ENCODE data around the gene HES7. TPM values are rescaled to one million over a fixed set of nuclear protein-coding genes. Genes with fewer than 3 reads are reported as not detected.

HES7 gene
- total RNA-seq, 1 experiment from 2014 or later: 3.1 TPM

DNA sequence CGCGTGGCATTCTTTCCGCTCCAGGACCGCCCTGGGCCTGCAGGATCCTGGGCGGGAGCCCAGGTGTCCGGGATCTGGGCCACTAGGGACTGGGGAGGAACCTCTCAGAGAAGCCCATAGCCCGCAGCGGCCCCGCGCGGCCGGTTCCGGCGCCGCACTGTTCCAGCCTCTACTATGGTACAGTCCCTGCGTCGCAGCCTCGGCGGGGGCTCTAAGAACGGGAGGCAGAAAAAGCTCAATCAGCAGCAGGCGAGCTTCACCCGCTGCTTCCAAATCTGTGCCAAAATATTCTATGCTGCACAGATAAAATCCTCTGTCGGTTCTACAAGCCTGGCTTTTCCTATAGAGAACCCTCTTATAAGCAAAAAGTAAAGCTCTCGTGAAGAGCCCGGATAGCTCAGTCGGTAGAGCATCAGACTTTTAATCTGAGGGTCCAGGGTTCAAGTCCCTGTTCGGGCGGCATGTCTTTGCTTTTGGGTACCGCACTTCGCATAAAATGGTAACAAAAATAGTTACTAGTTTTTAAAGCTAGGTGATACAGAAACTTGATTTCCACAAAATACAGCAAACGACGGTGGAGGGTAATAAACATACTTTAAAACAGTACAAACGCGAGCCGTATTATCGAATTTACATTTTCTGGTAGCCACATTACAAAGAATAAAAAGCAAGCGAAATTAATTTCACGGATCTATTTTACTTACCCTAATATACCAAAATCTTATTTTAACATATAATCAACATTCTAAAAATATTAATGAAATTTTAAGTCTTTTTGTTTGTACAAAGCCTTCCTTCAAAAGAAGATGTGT, 4.9 kb downstream of the HES7 start:
- Mint-ChIP-seq H3K4me1 (peaks cover 9% of the 10 kb centered on the region), H3K27me3 (ENCODE audit: low read depth) (peaks cover 73% of the 10 kb centered on the region), H3K36me3 (no peaks in the 10 kb centered on the region), H3K9me3 (no peaks in the 10 kb centered on the region), H3K4me3 (peak overlapping the region; percentile 85), H3K27ac (0 out of 2 replicates have a peak overlapping the region, but pooled peaks have one; percentile 69)
- ATAC-seq (peak; percentile 44), DNase-seq (ENCODE audit: low spot score) (peak; percentile 91)
- TF ChIP-seq, protein P1, sequence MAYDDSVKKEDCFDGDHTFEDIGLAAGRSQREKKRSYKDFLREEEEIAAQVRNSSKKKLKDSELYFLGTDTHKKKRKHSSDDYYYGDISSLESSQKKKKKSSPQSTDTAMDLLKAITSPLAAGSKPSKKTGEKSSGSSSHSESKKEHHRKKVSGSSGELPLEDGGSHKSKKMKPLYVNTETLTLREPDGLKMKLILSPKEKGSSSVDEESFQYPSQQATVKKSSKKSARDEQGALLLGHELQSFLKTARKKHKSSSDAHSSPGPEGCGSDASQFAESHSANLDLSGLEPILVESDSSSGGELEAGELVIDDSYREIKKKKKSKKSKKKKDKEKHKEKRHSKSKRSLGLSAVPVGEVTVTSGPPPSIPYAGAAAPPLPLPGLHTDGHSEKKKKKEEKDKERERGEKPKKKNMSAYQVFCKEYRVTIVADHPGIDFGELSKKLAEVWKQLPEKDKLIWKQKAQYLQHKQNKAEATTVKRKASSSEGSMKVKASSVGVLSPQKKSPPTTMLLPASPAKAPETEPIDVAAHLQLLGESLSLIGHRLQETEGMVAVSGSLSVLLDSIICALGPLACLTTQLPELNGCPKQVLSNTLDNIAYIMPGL (CRISPR knock-in tag; IDR thresholded peaks at IDR 0.05): peak; percentile 83
- TF ChIP-seq HMGA2 (CRISPR knock-in tag; IDR thresholded peaks at IDR 0.05) (peak; percentile 8; the same call in 1 of the 2 replicates), SMAD4 (CRISPR knock-in tag; IDR thresholded peaks at IDR 0.05) (no peak), ZNF396 (CRISPR knock-in tag; IDR thresholded peaks at IDR 0.05; ENCODE audit: borderline replicate concordance) (no peak), RELA (CRISPR knock-in tag; IDR thresholded peaks at IDR 0.05; ENCODE audit: borderline replicate concordance) (0 out of 2 replicates have a peak, but pooled peaks have one; percentile 26), ATF1 (CRISPR knock-in tag; IDR thresholded peaks at IDR 0.05) (no peak), ZBTB21 (CRISPR knock-in tag; IDR thresholded peaks at IDR 0.05; ENCODE audit: borderline replicate concordance) (0 out of 2 replicates have a peak, but pooled peaks have one; percentile 10)
- TF ChIP-seq, protein P2, sequence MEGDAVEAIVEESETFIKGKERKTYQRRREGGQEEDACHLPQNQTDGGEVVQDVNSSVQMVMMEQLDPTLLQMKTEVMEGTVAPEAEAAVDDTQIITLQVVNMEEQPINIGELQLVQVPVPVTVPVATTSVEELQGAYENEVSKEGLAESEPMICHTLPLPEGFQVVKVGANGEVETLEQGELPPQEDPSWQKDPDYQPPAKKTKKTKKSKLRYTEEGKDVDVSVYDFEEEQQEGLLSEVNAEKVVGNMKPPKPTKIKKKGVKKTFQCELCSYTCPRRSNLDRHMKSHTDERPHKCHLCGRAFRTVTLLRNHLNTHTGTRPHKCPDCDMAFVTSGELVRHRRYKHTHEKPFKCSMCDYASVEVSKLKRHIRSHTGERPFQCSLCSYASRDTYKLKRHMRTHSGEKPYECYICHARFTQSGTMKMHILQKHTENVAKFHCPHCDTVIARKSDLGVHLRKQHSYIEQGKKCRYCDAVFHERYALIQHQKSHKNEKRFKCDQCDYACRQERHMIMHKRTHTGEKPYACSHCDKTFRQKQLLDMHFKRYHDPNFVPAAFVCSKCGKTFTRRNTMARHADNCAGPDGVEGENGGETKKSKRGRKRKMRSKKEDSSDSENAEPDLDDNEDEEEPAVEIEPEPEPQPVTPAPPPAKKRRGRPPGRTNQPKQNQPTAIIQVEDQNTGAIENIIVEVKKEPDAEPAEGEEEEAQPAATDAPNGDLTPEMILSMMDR (IDR thresholded peaks at IDR 0.05): peak; percentile 41; the same call in 1 of the 2 replicates
- POLR2A ChIA-PET: interaction anchor here (0.6 to 1.3 kb wide), 6 partner anchors 15 to 257 kb away, joined by 3 to 7 read pairs (median 4); partner anchors contain the start of gene KRABD2
- CTCF ChIA-PET: interaction anchor here (0.6 to 9.8 kb wide), 38 partner anchors 10 to 494 kb away, joined by 3 to 118 read pairs (median 5); partner anchors contain the start of genes AURKB, CYB5D1, KCNAB3 and KRABD2

DNA sequence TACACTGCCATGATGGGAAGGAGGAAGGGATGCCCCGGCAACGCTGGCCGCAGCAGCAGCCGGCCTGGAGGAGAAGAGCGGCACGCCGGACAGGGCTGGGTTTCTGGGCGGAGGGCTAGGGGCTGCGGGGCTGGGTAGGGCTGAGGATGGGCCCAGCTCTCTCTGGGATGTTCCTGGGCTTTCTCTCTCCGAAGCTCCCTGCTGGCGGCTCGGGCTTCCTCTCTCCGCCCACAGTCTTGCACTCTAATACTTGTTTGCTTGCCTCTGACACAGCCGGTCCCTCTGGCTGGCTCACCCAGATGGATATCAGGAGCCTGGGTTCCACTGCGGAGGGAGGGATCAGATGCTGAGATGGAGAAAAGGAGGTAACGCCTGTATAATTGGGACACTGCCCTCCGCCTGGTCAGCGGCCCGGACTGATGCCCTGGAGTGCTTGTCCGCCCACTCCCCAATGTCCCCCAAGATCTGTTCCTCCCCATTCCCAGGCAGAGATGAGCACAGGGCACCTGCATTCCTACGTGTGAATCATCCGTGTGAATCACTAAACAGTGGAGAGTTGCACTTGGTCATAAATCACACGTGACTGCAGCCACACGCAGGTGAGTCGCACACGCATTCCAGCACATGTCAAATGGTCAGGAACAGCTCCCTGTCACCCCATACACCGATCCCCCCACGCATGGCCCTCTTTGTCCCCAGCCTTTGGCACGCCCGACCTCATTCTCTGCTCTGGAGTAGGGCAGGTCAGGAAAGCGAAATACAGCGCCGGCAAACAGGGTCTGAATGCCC, 5.7 kb downstream of the HES7 start, which contains the start of gene ALOXE3:
Gene ALOXE3, minus strand, starts transcription at position 535 of the 789 bp plus-strand sequence. Its CDS starts 524 bp downstream, at position 11.
- no peaks in the 10 kb centered on the region for H3K36me3 Mint-ChIP-seq
- peaks cover 3% of the 10 kb centered on the region for H3K4me1 Mint-ChIP-seq
- ChIA-PET POLR2A (no interaction called here), CTCF (interaction anchor here (0.6 to 9.8 kb wide), 33 partner anchors 9 to 388 kb away, joined by 3 to 118 read pairs (median 6); partner anchors contain the start of genes AURKB, CYB5D1, KCNAB3 and KRABD2)
- no peaks in the 10 kb centered on the region for H3K9me3 Mint-ChIP-seq
- peak; percentile 0; the same call in 1 of the 2 replicates for ATAC-seq
- H3K27me3 Mint-ChIP-seq (ENCODE audit: low read depth): peaks cover 73% of the 10 kb centered on the region
- 0 out of 2 replicates have a peak within 1 kb of the TSS, but pooled peaks have one; percentile 69 for H3K27ac Mint-ChIP-seq
- TF ChIP-seq GRHL2 (CRISPR knock-in tag; IDR thresholded peaks at IDR 0.05; ENCODE audit: insufficient replicate concordance, severe bottlenecking) (no peak), JUN (CRISPR knock-in tag; IDR thresholded peaks at IDR 0.05) (no peak), ZNF121 (CRISPR knock-in tag; IDR thresholded peaks at IDR 0.05) (no peak), CBFB (CRISPR knock-in tag; IDR thresholded peaks at IDR 0.05; ENCODE audit: low read depth) (no peak), NFATC4 (CRISPR knock-in tag; IDR thresholded peaks at IDR 0.05) (no peak), TEAD1 (CRISPR knock-in tag; IDR thresholded peaks at IDR 0.05) (no peak), KAT7 (CRISPR knock-in tag; IDR thresholded peaks at IDR 0.05; ENCODE audit: borderline replicate concordance) (no peak), SP1 (CRISPR knock-in tag; conservative IDR thresholded peaks at IDR 0.05) (0 out of 2 replicates have a peak, but pooled peaks have one; percentile 22), FOXP1 (CRISPR knock-in tag; IDR thresholded peaks at IDR 0.05; ENCODE audit: borderline replicate concordance) (0 out of 2 replicates have a peak, but pooled peaks have one; percentile 19), ZBTB21 (CRISPR knock-in tag; IDR thresholded peaks at IDR 0.05; ENCODE audit: borderline replicate concordance) (0 out of 2 replicates have a peak, but pooled peaks have one; percentile 14)
- TF ChIP-seq, protein P3, sequence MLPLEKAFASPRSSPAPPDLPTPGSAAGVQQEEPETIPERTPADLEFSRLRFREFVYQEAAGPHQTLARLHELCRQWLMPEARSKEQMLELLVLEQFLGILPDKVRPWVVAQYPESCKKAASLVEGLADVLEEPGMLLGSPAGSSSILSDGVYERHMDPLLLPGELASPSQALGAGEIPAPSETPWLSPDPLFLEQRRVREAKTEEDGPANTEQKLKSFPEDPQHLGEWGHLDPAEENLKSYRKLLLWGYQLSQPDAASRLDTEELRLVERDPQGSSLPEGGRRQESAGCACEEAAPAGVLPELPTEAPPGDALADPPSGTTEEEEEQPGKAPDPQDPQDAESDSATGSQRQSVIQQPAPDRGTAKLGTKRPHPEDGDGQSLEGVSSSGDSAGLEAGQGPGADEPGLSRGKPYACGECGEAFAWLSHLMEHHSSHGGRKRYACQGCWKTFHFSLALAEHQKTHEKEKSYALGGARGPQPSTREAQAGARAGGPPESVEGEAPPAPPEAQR (CRISPR knock-in tag; IDR thresholded peaks at IDR 0.05): no peak
- TF ChIP-seq, protein P4, sequence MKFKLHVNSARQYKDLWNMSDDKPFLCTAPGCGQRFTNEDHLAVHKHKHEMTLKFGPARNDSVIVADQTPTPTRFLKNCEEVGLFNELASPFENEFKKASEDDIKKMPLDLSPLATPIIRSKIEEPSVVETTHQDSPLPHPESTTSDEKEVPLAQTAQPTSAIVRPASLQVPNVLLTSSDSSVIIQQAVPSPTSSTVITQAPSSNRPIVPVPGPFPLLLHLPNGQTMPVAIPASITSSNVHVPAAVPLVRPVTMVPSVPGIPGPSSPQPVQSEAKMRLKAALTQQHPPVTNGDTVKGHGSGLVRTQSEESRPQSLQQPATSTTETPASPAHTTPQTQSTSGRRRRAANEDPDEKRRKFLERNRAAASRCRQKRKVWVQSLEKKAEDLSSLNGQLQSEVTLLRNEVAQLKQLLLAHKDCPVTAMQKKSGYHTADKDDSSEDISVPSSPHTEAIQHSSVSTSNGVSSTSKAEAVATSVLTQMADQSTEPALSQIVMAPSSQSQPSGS (CRISPR knock-in tag; IDR thresholded peaks at IDR 0.05; ENCODE audit: borderline replicate concordance, low read depth): no peak
- TF ChIP-seq, protein P5, sequence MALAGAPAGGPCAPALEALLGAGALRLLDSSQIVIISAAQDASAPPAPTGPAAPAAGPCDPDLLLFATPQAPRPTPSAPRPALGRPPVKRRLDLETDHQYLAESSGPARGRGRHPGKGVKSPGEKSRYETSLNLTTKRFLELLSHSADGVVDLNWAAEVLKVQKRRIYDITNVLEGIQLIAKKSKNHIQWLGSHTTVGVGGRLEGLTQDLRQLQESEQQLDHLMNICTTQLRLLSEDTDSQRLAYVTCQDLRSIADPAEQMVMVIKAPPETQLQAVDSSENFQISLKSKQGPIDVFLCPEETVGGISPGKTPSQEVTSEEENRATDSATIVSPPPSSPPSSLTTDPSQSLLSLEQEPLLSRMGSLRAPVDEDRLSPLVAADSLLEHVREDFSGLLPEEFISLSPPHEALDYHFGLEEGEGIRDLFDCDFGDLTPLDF (CRISPR knock-in tag; IDR thresholded peaks at IDR 0.05): no peak
- TF ChIP-seq, protein P6, sequence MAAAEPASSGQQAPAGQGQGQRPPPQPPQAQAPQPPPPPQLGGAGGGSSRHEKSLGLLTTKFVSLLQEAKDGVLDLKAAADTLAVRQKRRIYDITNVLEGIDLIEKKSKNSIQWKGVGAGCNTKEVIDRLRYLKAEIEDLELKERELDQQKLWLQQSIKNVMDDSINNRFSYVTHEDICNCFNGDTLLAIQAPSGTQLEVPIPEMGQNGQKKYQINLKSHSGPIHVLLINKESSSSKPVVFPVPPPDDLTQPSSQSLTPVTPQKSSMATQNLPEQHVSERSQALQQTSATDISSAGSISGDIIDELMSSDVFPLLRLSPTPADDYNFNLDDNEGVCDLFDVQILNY (CRISPR knock-in tag; IDR thresholded peaks at IDR 0.05): 0 out of 2 replicates have a peak, but pooled peaks have one; percentile 37
- TF ChIP-seq, protein P7, sequence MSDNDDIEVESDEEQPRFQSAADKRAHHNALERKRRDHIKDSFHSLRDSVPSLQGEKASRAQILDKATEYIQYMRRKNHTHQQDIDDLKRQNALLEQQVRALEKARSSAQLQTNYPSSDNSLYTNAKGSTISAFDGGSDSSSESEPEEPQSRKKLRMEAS (CRISPR knock-in tag; IDR thresholded peaks at IDR 0.05): peak; percentile 47; the same call in 1 of the 2 replicates
- DNase-seq (ENCODE audit: low spot score): peak; percentile 42
- peak within 1 kb of the TSS; percentile 85 for H3K4me3 Mint-ChIP-seq
